Astrocyte (in vitro differentiated cells and primary cell): ENCODE results near the gene TMA16.

ENCODE experiments used
- CTCF ChIP-seq: IDR thresholded peaks from 2 replicates; pipeline ENCODE4 v1.5.1; 2011; ENCODE audit warnings: low read depth, mild to moderate bottlenecking, inconsistent platforms, low read length, moderate library complexity; ENCODE audit not compliant: insufficient read depth
- EZH2 ChIP-seq: IDR thresholded peaks from 2 replicates; pipeline ENCODE4 v1.6.1; 2012; ENCODE audit warnings: mild to moderate bottlenecking, low read length, inconsistent platforms; ENCODE audit not compliant: insufficient read depth

- no peak for TF ChIP-seq CTCF
- TF ChIP-seq EZH2 = no peak
Measured at GRCh38 chr4:163485589-163485988, 8.9 kb upstream of the TMA16 start.
